Measurements from ENCODE around the gene ANKLE2. TPM values are rescaled to one million over a fixed set of nuclear protein-coding genes. Genes with fewer than 3 reads are reported as not detected.

The ANKLE2 gene
- total and polyA plus RNA-seq, 2 of the 8 experiments (the other 6 are each of a cell fraction or from before 2014, with no cell fraction given) = 41.0 to 64.9 TPM

DNA sequence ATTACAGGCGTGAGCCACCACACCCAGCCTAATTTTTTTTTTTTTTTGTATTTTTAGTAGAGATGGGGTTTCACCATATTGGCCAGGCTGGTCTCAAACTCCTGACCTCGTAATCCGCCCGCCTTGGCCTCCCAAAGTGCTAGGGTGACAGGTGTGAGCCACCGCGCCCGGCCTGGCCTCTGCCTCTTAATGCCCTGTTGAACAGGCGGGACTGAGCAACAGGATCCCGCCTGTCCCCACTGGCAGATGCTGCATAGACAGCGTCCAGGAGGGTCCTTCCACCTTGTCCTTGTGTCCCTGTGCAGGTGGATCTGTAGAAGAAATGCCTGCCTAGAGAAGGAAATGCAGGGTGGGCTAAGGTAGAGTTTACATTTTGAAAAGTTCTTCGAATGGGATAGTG lies 45.3 kb downstream of the ANKLE2 start (continued):
- TF ChIP-seq, protein P1, sequence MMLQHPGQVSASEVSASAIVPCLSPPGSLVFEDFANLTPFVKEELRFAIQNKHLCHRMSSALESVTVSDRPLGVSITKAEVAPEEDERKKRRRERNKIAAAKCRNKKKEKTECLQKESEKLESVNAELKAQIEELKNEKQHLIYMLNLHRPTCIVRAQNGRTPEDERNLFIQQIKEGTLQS (IDR thresholded peaks at IDR 0.05; ENCODE audit: insufficient read depth, low read depth, low read length) = no peak
- TF ChIP-seq, protein P2, sequence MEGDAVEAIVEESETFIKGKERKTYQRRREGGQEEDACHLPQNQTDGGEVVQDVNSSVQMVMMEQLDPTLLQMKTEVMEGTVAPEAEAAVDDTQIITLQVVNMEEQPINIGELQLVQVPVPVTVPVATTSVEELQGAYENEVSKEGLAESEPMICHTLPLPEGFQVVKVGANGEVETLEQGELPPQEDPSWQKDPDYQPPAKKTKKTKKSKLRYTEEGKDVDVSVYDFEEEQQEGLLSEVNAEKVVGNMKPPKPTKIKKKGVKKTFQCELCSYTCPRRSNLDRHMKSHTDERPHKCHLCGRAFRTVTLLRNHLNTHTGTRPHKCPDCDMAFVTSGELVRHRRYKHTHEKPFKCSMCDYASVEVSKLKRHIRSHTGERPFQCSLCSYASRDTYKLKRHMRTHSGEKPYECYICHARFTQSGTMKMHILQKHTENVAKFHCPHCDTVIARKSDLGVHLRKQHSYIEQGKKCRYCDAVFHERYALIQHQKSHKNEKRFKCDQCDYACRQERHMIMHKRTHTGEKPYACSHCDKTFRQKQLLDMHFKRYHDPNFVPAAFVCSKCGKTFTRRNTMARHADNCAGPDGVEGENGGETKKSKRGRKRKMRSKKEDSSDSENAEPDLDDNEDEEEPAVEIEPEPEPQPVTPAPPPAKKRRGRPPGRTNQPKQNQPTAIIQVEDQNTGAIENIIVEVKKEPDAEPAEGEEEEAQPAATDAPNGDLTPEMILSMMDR (IDR thresholded peaks at IDR 0.05; ENCODE audit: control extremely low read depth in 1 of 3, insufficient read depth in 1 of 3, low read depth in 1 of 3, low read length in 3 of 3) = no peak
- TF ChIP-seq CTBP2 (IDR thresholded peaks at IDR 0.05; ENCODE audit: borderline replicate concordance, insufficient read depth, insufficient read length, low read length) (no peak), EZH2 (IDR thresholded peaks at IDR 0.05; ENCODE audit: low read depth, low read length, severe bottlenecking) (no peak)

All from H1 (cell line).